CD4-positive, alpha-beta T cell treated with Interleukin-12 subunit alpha and Interleukin-12 subunit beta, for 1 hour (primary cell): ENCODE results near the gene DNAH9.

Experiments used
- DNase-seq: peaks from one replicate; pipeline ENCODE4 v3.0.0-alpha.2; 2020

Gene DNAH9

DNA sequence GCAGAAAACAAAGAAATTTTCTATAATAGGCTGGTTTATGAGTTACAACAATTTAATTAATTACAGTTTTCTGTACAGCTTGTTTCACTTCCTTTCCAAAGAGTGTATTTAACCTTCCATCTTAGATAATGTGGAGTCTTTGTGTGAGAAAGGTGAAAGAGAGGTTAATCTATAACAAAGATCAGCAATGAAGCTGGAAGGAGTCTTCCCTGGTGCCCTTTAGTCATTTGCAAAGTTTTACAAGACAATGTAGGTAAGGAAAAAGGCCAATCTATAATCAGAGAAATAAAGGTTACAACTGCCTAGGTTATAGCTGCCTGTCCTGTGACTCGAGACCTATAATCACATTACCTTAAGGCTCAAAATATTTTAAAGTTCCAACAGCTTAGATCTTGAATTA lies 257.0 kb downstream of the DNAH9 start:
- no peak for DNase-seq

DNA sequence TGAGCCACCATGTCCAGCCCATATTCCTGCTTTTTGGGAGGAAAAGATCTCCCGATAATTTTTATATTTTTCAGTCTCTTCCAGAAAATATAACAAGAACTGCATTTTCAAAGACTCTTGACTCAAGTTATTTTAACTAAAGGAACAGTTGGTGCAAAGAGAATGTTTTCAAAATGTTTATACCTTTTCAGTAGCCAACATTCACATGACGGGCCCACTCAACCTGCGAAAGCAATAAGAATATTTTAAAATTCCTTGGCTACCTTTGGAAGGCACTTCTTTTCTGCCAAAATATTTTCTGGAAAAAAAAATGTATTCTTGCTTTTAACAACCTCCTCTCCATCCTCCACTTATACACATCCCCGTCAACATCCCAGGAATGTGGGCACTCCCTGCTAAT lies 258.7 kb downstream of the DNAH9 start:
- no peak for DNase-seq

DNA sequence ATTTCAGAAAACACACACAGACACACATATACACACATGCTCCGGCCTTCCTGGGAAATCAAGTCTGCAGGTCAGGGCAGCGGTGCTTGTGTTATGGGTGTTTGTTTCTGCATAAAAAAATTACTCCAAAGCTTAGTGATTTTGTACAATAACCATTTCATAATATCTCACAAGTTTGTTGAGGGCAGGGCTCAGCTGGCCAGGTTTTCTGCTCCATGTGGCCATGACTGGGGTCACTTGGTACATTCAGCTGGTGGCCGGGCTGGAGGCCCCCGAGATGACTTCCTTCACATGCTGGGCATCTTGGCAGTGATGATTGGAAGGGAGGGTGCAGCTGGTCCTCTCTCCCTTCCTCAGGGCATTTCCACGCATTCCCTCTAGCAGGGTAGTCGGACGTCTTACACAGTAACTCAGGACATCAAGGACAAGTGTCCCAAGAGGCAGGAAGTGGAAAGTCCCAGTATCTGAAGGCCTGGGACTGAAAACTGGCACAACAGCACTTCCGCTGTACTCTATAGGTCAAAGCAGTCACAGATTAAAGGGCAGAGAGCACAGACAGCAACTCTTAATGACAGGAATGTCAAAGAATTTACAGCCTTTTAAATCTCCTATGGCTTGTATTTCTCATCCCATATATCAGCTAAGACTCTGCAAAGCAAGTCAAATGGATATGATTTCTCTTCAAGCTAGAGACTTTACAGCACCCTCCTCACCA lies 271.6 kb downstream of the DNAH9 start:
- no peak for DNase-seq

DNA sequence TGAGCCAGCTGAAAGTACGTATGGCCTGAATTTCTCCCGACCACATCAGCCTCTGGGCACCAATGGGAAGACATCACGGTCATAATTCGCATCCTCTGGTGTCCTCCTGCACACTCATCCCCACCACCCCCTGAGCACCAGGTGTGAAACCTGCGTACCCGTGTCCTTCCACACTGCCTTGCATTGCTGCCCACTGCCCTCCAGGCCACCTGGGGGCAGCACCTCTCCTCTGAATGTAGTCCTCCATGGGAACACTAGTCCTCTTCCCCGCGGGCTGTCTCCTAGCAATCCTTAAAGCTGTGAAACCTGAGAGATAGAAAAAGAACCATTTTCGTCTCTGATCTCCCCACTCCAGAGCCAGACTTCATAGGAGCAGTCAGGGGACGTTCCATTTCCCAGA lies 273.5 kb downstream of the DNAH9 start:
- DNase-seq: no peak

DNA sequence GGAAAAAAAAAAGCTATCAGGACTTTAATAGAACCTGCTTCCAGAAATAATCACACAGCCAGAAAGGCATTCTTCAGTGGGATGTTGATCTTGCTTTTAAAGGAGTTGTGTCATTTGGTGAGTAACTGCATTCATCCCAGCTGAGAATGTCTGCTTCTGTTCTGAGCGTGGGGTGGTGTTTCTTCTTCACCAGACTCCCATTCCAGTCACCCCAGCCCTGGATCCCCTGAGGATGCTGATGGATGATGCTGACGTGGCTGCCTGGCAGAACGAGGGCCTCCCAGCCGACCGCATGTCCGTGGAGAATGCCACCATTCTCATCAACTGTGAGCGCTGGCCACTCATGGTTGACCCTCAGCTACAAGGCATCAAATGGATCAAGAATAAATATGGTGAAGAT lies 276.5 kb downstream of the DNAH9 start:
- DNase-seq: no peak

DNA sequence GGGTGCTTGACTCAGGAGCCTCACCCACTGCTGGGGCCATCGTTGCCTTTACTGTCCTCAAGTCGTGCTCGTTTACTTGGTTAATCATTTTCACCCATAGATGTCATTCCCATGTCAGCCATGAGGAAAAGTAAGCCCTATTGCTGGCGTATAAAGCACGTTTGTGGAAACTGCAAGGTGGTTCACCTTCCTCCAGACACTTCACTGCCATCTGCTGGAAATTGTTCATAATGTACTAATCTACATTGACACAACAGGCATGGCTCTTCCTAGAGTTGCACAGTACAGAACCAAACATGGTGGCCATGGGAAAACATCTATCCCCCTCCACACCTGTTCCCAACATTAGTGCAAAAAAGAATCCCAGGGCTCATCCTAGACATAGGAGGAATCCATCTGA lies 282.4 kb downstream of the DNAH9 start:
- DNase-seq: no peak

DNA sequence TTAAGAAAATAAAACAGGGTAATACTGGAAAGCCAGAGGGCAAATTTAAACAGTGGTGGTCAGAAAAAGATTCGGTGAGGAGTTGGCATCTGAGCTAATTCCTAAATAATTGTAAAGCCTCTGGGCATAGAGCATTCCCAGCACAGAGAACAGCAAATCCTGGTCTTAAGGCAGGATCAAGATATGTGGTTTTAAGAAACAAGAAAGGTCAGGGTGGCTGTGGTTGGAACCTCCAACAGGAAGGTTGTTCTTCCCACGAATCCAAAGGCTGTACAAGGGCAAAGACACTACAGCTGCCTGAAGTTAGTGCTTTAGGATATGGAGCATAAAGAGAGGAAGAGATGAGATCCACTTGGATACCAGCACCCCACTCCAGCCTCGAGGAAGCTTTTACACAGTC lies 284.4 kb downstream of the DNAH9 start:
- DNase-seq: no peak

DNA sequence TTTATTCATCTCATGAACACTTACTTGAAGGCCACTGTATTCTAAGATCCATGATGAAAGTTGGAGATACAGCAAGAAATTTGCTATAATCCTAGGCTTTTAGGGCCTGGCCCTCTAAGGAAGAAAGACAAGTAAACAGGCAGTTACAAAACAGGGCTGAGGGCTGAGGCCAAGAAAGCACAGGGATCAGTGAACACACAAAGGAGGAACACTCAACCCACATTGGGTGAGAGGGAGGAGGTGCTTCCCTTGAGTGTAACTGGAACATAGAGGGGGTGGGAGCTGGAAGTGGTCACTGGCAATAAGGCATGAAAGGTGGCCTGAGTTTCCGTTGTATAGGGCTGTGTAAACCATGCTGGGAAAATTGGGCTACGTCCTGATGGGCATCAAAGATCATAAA lies 286.8 kb downstream of the DNAH9 start:
- no peak for DNase-seq

DNA sequence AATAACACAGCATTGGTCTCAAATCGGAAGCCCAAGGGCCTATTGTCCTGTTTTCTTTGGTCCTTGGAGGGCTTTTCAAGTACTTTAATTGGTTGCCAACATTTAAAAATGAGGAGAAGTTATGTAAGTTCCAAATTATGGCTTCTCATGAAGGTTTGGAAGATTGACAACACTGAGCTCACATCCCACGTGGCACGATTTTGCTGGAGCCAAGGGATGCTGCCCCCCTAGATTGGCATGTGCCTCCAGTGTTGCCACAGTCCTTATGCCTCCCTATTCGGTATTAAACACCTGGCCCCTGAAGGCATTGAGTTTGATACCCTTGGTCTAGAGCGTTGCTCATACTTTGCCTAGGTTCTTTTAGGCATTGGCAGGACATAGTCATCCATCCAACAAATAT lies 291.0 kb downstream of the DNAH9 start:
- no peak for DNase-seq

DNA sequence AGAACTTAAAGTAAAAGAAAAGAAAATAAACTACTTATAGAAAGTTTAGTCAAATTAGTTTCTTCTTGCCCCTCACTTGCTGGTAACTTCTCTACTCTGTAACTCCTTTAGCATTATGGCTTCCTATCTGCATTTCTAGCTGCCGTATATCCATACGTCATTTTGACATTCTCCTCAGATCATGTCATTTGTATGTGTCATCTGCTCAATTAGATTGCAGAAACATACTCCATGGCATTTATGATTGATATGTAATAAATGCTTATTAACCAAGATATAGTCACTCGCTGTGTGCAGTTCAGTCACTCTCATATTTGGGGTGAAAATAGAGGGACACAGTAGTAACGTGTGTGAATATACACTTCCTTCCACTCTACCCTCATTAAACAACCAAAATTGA lies 295.6 kb downstream of the DNAH9 start:
- DNase-seq: no peak

DNA sequence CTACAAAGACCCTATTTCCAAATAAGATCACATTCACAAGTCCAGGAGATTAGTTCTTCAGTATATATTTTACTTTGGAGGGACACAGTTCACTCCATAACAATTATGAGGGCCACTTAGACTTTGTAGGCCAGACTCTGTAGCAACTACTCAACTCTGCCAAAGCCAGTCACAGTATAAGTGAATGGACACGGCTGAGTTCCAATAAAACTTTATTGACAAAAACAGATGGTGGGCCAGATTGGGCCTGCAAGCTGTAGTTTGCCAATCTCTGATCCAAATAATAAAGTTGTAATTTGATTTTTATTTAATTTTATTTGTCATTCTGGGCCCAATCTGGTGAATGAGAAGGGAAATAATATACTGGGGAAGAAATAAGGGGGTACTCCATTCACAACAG lies 297.9 kb downstream of the DNAH9 start:
- DNase-seq: no peak

DNA sequence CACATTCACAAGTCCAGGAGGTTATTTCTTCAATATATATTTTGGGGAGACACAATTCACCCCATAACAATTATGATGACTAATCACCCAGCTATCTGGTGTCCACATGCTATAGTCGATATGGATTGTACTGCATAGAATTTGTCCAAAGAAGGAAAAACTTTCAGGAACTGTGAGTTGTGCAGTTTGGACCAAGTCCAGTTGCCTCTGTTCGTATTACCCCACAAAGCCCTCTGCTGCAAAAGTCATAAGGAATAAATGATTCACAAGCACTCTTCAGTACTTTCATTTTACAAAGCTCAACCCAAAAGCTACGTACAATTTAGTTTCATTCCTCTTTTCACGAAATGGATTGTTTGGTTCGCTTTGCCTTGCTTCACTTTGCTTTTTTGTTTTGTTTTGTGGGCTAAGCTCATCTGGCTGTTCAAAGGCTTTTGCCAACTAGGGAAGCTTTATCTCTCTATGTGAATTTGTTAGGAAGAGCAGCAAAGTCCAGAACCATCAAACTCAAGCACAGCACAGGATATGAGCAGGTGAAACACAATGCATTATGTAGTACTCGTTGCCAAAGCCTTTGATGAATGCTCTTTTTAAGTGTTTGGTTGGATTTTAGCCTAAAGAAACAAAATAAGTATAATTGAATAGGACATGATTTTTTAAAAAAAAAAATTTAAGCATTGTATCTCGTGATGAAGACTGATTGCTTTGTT lies 300.4 kb downstream of the DNAH9 start:
- DNase-seq: no peak

DNA sequence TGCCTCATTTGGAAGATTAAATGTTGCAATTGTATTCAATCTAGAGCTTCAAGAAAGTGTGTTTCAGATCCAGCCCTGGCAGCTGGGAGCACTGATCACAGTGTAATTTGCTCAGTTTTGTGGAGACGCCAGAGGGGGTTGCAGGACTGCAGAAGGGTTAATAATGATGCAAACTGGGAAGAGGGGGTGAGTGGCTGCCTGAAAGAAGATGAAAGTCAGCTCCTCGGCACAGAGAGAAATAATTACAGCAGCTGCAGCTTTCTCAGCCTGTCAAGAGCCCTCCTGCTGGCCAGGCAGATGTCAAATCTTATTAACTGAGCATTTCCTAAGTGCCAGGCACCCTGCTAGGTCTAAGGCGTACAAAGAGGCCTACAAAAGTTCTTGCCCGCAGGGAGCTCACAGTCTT lies 301.3 kb downstream of the DNAH9 start:
- DNase-seq: no peak

DNA sequence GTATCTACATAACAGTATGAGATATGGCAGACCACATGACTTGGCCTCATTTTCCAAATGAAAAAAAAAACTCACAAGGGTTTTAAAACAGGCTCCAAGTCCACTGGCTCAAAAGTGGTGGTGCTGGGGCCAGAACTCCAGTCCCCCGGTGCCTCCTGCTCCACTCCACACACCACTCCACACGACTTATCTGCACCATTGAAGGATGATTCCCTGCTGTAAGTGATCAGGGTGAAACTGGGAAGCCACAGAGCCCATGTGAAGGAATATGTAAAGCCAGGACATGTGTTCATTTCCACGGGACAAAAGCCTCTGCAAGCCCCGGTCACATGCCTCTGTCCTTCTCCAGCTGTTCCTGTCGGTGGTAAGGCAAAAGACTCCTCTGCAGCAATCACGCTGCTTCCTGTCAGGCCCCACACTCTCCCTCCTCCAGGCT lies 301.8 kb downstream of the DNAH9 start:
- DNase-seq: no peak

DNA sequence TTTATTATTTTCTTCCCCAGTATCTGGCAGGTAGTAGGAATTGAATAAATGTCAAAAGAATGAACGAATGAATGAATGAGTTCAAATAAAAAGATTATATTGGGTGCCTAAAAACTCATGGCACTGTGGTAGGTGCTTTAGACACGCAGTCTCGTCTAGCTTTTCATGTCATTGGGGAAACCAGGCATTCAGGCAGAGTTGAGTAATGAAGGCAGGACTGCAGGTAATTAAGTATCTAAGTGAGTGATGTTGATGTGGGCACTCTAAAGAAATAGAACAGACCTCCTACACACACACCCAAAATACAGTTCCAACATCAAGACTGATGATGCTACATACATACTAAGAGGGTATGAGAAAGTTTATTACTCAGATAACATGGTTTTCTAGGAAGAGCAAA lies 302.4 kb downstream of the DNAH9 start:
- DNase-seq: no peak

DNA sequence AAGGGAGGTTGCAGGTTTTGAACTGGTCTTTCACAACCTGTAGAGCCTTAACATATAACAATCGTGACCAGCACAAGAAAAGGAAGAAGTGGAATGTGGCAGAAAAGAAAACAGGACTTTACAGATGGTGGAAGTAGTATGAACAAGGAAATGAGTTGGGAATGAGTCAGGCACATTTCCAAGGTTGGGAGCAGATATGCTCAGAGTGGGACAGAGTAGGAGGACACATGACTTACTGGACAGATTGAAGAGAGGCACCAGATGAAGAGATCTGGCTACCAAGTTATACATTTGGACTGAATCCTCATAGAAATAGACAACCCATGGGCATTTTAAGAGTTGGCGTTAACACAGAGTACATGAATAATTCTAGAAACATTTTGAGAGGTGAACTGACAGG lies 303.7 kb downstream of the DNAH9 start:
- no peak for DNase-seq

DNA sequence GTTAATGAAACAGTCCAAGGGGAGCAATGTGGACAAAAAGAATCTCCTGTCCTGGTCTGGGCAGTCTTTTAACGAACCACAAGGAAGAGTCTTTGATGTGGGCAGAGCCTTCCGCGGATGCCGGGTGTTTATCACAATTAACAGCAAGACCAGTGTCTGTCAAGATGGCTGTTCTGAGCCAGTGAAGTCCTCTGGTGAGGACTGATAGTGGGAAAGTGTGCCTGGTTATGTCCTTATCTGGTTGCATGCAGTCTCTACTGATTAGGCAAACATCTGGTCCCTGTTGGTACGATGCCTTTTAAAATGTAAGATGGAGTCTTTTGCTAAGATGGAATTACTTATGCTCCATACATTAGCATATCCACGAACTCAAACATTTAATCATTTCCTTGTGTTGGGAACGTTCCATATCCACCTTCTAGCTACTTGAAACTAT lies 310.5 kb downstream of the DNAH9 start:
- DNase-seq: no peak

DNA sequence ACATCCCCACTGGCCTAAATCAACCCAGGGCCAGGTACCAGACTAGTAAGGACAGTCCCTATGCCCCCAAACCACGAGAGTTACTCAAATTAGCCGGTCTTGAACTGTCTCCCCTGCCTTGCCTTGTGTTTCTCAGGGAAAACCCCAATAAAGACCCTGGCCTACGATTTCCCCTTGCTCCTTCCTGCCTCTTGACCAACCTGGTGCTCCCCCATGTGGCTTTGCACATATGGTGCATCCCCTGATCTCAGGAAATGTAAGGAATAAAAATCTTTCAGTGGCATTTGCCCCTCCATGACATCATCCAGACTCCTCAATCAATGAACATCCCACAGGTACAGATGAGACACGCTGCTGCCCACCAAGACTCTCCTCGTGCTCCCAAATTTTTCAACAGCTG lies 311.1 kb downstream of the DNAH9 start:
- DNase-seq: no peak

DNA sequence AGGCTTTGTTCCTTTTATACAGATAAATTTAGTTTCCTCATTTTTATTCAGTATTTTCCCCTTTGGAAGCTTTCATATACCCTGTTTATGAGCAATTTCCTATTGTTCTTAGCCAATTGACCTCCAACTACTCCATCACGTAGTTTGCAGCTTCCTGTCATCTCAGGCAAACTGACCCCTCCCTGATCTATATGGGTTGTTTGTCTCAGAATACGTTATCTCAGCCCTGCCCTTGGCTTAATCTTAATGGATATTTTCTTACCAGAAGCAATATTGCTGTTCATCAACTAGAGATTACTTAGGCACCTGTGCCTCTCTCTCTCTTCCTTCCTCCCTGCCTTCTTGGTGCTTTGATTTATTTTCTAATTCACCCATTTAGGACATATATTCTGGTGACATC lies 317.8 kb downstream of the DNAH9 start:
- no peak for DNase-seq

DNA sequence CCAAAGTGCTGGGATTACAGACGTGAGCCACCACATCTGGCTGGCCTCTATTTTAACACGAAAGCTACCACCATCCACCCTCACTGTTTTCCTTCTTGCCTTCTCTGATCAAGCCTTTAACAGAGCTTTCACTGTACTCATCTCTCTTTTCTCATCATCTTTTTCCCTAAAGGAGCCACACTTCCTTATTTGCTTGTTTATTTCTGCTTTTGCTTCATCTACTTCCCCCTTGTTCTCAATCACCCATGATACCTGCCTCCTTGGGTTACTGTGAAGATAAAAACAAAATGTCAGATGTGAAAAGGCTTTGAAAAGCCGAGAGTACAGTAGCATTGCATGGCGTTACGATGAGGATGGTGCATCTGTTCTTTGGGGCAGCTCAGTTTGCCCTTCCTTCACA lies 319.1 kb downstream of the DNAH9 start:
- DNase-seq: no peak

DNA sequence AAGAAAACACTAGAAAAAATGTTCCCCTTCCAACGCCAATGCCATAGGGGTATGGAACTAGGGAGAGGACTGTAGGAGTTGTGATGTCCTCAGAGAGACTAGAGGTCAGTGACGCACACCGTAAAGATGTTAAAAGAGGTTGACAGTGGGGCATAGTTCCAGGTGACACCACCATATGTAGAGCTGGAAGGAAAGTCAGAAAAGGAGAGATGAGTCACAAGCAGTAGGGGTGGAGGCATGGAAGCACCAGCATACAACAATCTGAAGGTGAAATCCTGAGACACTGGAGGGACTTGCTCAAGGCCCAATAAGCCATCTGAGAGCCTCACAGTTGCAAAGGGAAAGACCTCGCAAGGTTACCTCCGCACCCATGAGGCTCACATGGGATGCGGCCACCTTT lies 323.0 kb downstream of the DNAH9 start:
- no peak for DNase-seq

DNA sequence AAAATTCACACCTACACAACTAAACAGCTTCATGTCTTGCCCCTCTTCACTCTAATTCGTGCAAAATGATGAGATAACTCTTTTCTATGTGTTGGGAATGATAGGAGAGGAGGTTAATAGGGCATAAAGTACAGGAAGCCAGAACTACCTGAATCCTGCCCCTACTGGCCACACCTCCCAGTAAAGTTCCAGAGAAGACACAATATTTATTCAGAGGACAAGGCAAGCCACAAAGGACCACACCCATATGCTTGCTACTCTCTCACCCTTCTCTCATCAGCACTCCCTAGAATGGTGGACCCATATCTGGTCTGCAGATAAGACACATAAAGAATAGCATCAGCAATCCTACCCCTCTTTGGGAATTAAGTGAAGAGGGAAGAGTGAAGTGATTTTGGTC lies 324.4 kb downstream of the DNAH9 start:
- no peak for DNase-seq

DNA sequence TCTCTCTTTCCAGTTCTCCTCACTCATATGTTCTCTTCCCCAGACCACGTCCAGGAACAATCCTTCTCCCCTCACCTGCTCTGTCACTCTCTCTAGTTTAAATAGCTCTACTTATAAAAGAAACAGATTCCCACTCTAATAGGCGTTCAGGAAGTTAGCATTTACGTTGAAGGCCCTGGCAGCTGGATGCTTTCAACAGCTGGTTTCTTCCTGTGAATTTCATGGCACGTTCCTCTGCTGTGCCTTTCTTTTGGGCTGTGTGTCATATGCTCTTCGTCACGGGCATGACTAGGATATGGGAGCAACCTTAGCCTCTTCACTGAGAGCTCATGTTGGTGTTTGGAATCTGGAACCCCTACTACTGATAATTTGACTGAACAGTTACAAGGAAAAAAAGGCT lies 325.8 kb downstream of the DNAH9 start:
- no peak for DNase-seq

DNA sequence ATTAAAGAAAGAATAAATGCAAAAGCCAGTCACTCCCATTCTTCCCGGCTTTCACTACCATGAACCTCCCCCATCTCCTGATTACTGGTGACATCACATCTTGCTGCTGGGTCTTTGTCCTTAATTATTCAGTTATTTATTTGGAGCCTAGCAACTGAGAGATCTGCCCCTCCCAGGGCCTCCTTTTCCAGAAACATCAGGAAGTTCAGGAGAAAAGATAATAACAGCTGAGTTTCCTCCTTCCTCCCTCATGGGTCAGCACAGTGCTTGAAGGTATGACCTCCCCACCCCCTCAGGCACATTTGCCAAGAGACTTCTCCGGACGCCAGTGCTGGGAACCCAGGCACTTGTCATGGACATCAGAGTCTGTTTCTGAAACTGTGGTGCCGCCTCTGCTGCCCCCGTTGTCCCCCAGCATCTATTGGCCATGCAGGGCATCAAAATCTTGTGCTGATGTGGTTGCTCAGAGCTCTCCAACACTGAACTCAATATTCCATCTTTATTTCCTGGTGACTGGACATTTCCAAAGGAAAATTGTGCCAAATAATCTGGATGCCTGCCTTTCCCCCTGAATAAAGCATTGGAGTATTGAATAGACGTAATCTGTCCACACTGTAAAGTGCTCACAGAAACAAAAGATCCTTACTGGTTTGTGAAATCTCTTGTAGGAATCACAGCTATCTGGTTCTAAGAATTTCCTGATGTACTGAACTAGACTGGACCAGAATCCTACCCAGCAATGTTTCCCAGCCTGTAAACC lies 327.2 kb downstream of the DNAH9 start:
- DNase-seq: no peak
